Measurements from ENCODE around the gene SPAM1.
"Not testable (repeated sequence)": the region's sequence is repeated elsewhere in the genome, so short reads cannot be mapped to it uniquely, and the experiment has no call there.

SPAM1 gene, protein sequence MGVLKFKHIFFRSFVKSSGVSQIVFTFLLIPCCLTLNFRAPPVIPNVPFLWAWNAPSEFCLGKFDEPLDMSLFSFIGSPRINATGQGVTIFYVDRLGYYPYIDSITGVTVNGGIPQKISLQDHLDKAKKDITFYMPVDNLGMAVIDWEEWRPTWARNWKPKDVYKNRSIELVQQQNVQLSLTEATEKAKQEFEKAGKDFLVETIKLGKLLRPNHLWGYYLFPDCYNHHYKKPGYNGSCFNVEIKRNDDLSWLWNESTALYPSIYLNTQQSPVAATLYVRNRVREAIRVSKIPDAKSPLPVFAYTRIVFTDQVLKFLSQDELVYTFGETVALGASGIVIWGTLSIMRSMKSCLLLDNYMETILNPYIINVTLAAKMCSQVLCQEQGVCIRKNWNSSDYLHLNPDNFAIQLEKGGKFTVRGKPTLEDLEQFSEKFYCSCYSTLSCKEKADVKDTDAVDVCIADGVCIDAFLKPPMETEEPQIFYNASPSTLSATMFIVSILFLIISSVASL

DNA sequence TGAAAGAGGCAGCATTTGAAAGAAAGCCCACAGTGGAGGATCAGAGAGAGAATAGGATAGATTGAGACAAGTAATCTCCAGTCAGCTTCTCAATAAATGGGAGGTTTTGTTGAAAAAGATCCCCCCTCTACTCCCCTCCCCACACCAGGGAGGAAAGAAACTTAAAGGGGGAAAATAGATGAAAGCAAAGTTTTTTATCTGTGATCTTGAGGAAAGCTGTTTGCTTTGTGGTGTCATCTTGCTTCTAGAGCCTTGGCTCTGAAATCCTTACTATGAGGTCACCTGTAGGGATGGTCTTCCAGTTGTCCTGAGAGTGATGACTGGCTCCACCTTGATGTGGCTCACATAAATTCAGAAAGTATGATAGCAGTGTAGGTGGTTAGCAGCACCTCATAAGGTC lies at the start of gene SPAM1:
Gene SPAM1, plus strand, starts transcription at position 301 of the 400 bp plus-strand sequence. CDS start 28,330 bp downstream, outside the sequence.
- no peak for DNase-seq (ENCODE audit: low read depth)

DNA sequence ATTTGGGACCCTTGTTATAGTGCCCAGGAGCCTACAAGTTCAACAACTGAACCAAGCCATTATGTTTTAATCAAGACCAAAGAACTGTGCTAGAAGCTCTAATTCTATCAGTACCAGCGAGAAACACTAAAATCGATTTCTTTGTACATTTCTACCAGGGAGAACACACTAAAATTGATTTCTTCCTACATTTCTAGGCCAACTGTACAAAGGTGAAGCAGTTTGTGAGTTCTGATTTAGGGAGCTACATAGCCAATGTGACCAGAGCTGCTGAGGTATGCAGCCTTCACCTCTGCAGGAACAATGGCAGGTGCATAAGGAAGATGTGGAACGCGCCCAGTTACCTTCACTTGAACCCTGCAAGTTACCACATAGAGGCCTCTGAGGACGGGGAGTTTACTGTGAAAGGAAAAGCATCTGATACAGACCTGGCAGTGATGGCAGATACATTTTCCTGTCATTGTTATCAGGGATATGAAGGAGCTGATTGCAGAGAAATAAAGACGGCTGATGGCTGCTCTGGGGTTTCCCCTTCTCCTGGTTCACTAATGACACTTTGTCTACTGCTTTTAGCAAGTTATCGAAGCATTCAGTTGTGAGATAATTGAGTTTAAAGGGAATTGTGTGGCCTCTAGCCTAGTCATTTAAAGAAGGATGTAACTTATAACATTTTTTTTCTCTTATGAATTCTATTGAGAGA lies 48.3 kb upstream of the SPAM1 start:
- DNase-seq (ENCODE audit: low read depth) = no peak

DNA sequence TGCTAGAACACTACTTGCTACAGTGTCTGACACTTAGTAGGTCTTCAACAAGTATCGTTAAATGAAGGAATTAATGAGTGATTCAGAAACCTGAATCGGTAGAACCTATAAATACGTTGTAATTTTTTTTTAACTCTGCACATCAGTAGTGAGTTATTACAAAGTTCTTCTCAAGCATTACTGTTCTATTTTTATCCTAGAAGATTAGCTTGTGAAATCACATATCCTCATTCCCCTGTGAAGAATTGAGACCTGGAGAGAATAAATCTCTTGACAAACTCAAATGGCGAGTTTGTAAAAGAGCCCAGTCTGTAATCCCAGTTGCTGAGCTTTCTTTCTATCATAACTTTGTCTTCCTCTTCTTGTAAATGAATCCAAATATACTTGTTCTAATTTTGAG lies 45.4 kb upstream of the SPAM1 start:
- peak; percentile 58 for DNase-seq (ENCODE audit: low read depth)

DNA sequence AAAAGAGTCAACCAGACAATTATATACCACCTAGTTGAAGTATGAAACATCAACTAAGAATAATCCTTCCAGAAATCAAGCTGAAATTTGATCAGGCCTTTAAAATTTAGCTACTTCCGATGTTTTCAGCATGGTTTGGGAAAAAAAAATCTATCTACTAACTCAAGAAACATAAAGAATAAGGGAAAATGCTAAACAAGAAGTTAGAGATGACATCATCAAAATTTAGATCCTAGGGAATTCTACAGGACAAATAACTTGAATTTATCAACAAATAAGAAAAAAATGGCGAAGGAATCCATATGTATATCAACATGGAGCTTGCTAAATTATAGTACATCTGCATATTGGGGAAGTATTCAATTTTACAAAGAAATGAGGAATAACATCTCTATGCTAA lies 43.7 kb upstream of the SPAM1 start:
- DNase-seq (ENCODE audit: low read depth) = no peak

DNA sequence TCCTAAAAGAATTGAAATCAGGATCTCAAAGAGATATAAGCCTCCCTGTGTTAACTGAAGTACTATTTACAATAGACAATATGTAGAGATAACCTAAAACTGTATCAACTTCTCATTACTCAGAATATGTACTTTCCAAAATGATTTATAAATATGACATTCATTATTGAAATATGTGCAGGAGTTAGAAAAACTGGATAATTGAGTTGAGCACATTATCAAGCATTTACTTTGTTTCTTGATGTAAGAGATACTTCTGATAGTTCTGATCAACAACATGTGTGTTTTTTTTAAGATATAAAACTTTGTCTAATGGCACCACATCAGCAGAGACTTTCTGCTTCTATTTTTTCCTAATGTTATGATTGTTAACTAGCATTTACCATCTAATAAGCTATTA lies 41.9 kb upstream of the SPAM1 start:
- no peak for DNase-seq (ENCODE audit: low read depth)

DNA sequence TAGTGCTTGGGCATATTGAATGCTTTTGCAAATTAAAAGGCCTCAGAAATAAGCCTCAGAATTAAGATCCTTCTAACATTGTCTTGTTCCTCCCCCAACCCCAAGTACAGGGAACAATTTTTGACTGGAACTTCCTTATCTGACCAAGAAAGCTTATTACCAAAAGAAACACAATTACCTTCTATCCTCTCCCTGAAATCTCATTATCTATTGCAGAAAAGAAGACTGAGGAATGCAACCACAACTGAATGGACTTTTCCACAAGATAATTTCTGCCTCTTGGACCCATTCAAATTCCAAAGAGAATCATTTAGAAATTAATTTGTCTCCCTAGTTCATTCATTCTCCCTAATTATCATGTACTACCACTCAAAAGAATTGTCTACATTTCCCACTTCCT lies 36.8 kb upstream of the SPAM1 start:
- no peak for DNase-seq (ENCODE audit: low read depth)

DNA sequence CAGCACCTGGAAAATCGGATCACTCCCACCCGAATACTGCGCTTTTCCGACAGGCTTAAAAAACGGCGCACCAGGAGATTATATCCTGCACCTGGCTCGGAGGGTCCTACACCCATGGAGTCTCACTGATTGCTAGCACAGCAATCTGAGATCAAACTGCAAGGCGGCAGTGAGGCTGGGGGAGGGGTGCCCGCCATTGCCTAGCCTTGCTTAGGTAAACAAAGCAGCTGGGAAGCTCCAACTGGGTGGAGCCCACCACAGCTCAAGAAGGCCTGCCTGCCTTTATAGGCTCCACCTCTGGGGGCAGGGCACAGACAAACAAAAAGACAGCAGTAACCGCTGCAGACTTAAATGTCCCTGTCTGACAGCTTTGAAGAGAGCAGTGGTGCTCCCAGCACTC lies 30.3 kb upstream of the SPAM1 start:
- DNase-seq (ENCODE audit: low read depth) = not testable (repeated sequence)

DNA sequence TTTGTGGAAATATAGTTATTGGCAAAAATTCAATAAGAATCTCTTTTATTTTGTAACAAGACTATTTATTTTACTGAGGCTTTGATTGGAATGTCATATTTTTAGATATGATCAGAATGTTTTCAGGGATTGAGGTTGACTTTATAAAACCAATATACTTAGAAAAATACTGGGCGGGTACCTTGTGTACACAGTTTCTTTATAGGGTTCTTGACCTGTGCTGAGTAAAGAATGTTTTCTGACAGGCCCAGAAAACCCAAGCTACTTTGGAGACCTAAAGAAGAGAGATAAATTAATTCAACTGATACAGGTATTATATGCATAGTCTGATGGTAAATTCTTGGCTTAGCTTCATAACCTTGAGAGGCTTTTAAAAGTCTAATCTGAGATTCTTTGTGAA lies 23.9 kb upstream of the SPAM1 start:
- DNase-seq (ENCODE audit: low read depth) = no peak

DNA sequence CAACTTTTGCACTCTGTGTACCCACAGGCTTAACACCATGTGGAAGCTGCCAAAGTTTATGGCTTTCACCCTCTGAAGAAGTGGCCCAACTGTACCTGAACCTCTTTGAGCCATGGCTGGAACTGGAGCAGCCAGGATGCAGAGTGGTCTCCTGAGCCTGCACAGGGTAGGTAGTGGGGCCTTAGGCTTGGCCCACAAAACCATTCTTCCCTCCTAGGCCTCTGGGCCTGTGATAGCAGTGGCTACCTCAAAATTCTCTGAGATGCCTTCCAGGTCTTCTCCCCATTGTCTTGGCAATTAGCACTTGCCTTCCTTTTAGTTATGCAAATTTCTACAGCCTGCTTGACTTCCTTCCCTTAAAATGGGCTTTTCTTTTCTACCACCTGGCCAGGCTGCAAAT lies 19.3 kb upstream of the SPAM1 start:
- no peak for DNase-seq (ENCODE audit: low read depth)

DNA sequence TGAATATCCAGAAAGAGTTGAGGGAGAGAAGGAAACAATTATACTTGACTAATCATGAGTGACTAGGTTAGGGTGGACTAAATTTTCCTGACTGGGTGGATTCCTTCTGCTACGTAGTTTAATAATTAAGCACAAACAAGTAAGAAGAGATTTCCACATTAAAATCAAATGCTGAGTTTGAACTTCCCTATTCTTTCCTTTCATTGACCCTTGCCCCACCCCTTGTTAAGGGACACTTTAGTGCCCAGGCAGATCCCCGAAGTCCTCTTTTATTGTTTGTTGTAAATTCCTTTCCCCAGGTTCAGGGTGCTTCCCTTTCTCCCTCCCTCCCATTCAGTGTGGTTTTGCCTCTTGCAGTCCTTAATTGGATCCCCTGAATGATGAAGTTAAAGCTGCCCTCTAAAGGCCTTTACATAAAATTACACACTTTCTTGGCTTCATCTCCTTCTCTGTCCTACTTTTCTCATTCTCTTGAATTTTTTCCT lies 8.8 kb upstream of the SPAM1 start:
- DNase-seq (ENCODE audit: low read depth) = peak; percentile 29

DNA sequence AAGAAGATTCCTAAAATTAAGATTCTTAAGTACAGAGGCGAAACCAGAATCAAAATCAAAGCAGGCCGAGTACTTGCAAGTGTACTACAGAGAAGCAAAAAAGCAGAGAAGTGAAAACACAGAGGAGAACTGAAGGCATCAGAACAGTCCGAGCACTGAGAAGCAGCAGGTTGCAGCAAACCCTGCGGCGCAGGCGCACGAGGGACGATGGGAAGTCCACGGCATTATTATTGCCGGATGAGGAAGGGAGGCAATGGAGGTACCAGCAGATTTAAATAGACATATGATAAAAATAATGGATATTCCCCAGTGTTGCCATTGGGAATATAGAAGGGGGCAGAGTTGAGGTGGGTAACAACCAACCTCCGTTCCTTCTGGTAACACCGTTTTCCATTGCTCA lies 7.2 kb upstream of the SPAM1 start:
- DNase-seq (ENCODE audit: low read depth) = no peak

DNA sequence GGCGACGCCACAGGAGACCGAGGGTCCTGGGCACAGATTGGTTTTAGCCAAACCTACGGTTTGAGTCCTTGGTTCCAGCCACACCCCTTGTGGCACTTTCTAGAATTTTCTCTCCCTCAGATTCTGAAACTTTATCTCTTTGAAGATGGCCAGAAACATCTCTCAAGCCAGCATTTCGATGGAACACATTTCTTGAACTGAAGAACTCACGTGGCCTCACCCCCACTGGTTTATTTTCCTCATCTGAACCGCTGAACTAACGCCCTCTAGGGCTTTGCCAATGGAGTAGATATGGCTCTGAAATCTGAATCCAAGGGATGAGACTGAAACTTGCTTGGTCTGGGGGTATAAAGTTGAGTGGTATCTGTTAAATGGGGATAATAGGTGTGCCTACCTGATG lies 6.7 kb upstream of the SPAM1 start:
- no peak for DNase-seq (ENCODE audit: low read depth)

DNA sequence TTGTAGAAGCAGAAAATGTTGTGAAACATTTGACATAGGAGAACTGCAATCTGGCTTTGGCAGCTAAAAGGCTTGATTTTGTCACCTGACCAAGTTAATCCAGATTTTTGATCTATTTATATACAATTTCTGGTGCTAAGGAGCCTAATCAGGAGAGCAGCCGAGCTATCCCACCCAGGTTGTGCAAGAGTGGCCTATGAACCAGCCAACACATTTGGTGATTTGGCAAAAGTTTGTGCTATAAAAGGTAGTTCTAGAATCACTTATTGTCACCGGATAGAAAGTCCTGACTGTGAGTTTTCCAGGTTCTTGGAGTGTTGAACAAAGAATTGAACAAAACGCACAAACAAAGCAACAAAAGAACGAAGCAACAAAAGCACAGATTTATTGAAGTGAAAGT lies 1.4 kb upstream of the SPAM1 start:
- DNase-seq (ENCODE audit: low read depth) = no peak

DNA sequence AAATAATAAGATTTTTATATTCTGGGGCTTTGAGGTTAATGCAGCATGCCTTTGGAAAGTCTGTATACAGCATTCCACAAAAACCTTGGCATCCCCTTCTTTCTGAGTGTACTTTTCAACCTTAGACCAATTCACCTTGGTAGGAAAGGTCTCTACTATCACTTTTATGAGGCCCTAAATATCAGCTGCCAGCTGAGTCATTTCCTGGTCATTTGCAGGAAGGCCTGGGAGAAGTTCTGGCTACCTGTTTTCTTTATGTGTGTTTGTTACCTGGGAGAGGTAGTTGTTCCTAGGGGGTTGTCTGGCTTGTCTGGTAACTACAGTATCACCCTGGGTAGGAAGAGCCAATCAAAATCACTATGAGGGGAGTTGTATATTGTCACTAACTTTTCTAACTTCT lies 4.1 kb downstream of the SPAM1 start:
- no peak for DNase-seq (ENCODE audit: low read depth)

DNA sequence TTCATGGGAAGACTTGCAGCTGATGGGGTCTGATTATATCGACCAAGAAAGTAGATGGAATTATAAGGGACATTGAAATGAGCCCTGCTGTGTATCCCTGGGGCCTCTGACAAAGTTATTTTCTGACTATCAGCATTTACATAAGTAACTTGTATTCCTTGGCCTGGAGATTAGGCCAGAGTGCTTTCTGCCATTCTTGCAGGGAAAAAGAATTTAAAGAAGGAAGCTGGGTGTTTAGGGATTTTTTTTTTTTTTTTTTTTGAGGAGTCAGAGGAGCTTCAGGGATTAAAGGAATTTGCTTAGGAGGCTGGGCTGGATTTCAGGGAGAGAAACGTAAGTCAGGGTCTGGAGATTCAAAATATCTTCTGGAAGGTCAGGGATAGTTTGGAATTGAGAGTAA lies 4.6 kb downstream of the SPAM1 start:
- DNase-seq (ENCODE audit: low read depth) = no peak

DNA sequence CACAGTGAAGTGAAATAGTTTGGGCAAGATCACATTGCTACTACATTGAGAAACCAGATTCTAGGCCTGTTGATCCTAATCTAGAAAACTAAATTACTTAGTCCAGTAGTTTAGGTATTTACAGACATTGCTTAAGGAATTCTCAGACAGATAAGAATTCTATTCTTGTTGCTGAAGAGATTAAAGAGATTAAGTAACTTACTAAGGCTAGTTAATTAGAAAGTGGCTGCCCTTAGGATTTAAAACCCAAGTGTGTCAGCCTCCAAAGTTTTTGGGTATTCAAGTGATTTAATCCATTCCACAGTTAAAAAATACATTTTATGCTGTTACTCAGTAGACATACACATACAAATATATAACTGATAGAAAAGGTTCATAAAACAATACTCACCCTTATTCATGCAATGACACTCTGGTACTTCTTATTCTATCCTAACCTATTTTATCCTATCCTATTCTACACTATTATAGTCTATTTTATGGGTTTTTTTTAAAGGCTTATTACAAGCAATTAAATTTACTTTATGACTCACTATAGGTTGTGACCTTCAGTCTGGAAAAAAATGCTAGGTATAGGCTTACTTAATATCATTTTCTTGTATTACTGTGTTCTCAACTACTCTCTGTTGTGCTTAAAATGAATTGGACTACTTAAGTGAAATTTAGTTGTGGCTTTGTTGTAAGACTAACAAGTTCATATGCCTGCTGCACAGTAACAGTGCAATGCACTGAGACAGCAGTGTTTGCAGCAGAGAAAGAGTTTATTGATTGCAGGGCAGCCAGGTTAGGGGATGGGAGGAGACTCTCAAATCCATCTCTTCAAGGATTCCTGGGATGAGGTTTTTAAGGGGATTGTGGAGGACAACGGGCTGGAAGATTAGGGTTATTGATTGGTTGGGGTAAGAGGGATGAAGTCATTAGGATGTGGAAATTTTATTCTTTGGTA lies 10.7 kb downstream of the SPAM1 start:
- DNase-seq (ENCODE audit: low read depth) = peak; percentile 1

DNA sequence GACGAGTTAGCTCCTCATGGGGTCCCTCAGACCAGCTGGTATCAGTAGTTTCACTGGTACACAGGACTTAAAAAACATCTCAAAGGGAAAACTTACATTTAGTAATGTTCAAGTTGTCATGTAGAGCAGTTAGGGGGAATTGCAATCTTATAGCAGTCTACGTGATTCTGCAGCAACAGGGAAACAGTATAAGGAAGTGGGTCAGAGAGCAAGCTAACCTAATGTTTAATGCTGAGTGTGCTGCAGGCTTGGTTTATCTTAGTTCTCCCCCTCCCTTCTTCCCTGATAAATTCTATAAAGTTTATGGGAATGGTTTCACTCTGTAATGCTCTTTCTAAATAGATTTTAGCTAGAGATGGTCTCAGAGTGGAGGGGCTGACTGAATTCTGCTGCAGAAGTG lies 11.3 kb downstream of the SPAM1 start:
- DNase-seq (ENCODE audit: low read depth) = no peak

DNA sequence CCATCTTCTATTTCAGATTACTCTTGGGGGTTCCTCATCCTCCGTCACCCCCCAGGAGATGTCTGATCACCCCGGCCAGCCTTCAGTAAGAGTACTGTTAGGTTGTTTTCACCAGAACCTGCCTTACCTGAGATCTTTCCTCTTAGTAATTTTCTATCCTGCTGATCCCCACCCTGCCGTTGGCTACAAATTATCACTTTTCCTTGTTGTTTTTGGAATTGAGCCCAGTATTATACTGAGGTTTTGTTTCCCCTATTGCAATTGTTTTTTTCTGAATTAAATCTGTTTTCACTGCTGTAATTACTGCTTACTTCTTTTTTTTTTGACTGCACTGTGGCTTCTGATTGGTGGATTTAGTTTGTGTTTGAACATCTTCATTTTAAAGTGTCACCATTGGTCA lies 14.7 kb downstream of the SPAM1 start:
- no peak for DNase-seq (ENCODE audit: low read depth)

DNA sequence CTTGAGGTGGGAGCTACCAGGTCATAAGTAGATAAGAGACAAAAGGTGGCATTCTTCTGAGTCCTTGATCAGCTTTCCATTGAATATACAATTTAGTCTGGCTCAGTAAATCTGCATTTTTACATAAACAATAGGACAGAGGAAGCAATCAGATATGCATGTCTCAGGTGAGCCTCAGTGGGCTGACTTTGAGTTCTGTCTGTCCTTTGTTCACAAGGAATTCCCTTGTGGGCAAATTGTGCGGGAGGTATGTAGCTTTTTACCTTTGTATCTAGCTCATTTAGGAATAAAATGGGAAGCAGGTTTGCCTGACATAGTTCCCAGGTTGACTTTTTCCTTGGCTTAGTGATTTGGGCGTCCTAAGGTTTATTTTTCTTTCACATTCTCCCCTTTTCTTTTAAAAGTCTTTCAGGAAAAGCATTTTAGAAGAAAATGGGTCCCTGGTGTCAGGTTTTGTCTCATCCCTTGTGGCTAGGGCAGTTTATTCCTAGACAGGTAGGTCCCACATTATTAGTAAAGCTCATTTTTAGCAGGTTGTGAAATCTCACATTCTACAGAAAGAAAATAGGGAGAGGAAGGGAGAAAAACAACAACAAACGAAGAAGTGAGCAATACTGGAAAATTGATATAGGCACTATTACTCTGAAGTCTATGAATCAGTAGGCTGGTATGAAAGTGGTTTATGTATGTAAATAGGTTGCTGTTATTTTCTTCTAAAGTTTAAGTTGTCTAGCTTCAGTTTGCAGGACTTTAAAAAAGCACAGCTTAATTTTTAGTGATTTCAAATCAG lies 16.5 kb downstream of the SPAM1 start:
- DNase-seq (ENCODE audit: low read depth) = no peak

DNA sequence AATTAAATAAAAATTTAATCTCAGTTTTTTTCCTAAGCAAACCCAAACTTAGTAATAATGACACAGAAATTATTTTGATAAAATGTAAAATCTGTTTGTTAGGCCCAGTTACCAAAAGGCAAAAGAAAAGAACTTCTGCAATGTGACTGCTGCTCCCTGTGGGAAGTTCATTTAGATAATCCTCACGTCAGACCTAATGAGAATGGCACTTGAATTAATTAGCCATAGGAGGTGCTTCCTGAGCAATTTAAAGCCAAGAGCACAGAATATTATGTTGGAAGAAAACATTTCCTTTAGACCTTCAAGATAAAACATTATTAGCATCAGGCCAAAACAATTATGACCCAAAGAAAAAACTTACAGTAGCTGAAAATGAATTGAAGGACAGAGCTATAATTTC lies 19.4 kb downstream of the SPAM1 start:
- DNase-seq (ENCODE audit: low read depth) = no peak

DNA sequence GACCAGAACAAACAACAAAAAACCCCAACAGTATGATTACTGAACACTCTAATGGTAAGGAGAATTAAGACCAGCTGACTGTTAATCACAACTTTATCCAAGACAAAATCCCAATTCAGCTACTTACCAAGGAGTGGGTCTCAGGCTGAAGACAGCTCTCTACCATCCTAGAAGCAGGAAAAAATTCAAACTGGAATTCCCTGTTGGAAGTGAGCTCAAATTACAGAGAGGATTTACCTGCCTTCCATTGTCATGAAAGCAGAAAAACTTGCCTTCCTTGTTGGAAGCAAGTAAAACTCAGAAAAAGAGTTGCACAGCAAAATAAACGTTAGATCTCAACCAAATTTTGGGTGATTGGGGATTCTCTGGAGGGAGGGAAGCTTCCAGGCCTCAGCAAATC lies 20.9 kb downstream of the SPAM1 start:
- no peak for DNase-seq (ENCODE audit: low read depth)
